HG03432 (cell line): Measurements from ENCODE around the gene CAPN14.

Source experiments
- ATAC-seq: cut with Tn5 transposase; IDR thresholded peaks from one replicate; pipeline ENCODE4 v1.9.1; 2021; ENCODE audit warnings: mild to moderate bottlenecking, moderate library complexity; ENCODE audit not compliant: unreplicated experiment

CAPN14 gene

GRCh38 chr2:31244101-31244500 lies 26.8 kb upstream of the CAPN14 start:
- ATAC-seq = no peak

- ATAC-seq = no peak
Observed at GRCh38 chr2:31243053-31243452, 25.7 kb upstream of the CAPN14 start.

GRCh38 chr2:31241625-31242270 lies 24.4 kb upstream of the CAPN14 start:
- peak; percentile 37 for ATAC-seq

- no peak for ATAC-seq
Observed at GRCh38 chr2:31240381-31241365, 23.4 kb upstream of the CAPN14 start.

GRCh38 chr2:31239593-31240177 lies 22.4 kb upstream of the CAPN14 start:
- no peak for ATAC-seq

- ATAC-seq = no peak
Observed at GRCh38 chr2:31238906-31239592, 21.7 kb upstream of the CAPN14 start.

- no peak for ATAC-seq
Observed at GRCh38 chr2:31238126-31238905, 21.0 kb upstream of the CAPN14 start.

GRCh38 chr2:31237348-31238017 lies 20.2 kb upstream of the CAPN14 start:
- ATAC-seq = no peak

GRCh38 chr2:31236433-31237205 lies 19.3 kb upstream of the CAPN14 start:
- ATAC-seq = no peak

GRCh38 chr2:31235504-31235902 lies 18.2 kb upstream of the CAPN14 start:
- ATAC-seq = no peak

GRCh38 chr2:31234683-31235503 lies 17.6 kb upstream of the CAPN14 start:
- no peak for ATAC-seq

GRCh38 chr2:31233741-31234682 lies 16.7 kb upstream of the CAPN14 start, which contains the start of gene EHD3:
Gene EHD3, plus strand, starts transcription at chr2:31234152. Its CDS starts 470 bp downstream, at chr2:31234622.
- peak; percentile 98 for ATAC-seq

- ATAC-seq = no peak
Observed at GRCh38 chr2:31233231-31233630, 15.9 kb upstream of the CAPN14 start.

GRCh38 chr2:31232586-31232985 lies 15.3 kb upstream of the CAPN14 start:
- ATAC-seq = no peak

GRCh38 chr2:31231571-31232302 lies 14.4 kb upstream of the CAPN14 start:
- no peak for ATAC-seq

- no peak for ATAC-seq
Observed at GRCh38 chr2:31230751-31231150, 13.4 kb upstream of the CAPN14 start.
